ENCODE data around the gene MBNL1. TPM values are rescaled to one million over a fixed set of nuclear protein-coding genes. Genes with fewer than 3 reads are reported as not detected.
"Not testable (repeated sequence)": the region's sequence is repeated elsewhere in the genome, so short reads cannot be mapped to it uniquely, and the experiment has no call there.

Gene MBNL1
- total RNA-seq, 1 donor, result 465 TPM

- no peak for DNase-seq (ENCODE audit: low read depth)
- H3K4me3 ChIP-seq (ENCODE audit: low read depth, low read length), result no peak overlapping the region
- TF ChIP-seq, protein P1, sequence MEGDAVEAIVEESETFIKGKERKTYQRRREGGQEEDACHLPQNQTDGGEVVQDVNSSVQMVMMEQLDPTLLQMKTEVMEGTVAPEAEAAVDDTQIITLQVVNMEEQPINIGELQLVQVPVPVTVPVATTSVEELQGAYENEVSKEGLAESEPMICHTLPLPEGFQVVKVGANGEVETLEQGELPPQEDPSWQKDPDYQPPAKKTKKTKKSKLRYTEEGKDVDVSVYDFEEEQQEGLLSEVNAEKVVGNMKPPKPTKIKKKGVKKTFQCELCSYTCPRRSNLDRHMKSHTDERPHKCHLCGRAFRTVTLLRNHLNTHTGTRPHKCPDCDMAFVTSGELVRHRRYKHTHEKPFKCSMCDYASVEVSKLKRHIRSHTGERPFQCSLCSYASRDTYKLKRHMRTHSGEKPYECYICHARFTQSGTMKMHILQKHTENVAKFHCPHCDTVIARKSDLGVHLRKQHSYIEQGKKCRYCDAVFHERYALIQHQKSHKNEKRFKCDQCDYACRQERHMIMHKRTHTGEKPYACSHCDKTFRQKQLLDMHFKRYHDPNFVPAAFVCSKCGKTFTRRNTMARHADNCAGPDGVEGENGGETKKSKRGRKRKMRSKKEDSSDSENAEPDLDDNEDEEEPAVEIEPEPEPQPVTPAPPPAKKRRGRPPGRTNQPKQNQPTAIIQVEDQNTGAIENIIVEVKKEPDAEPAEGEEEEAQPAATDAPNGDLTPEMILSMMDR (IDR thresholded peaks at IDR 0.05; ENCODE audit: insufficient read depth, low read length), result no peak
Measured at GRCh38 chr3:152421162-152421561, 152.4 kb downstream of the MBNL1 start.

DNA sequence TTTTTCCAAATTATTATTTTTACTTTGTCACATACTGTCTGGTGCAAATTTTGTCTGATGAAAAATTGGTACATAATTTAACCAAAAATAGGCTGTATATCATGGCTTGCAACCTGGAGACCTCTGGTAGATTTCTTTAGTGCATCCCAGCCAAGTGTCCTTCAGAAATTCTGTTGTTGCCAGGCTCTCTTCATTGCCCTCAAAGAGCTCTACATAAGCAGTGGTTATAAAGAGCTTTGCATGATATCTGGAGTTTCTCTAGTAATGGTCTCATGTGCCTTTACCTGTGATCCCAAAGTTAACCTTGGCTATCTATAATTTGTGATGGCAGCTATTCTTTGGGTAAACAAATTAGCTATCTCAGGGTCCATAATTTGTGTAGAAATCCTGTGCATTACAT, 157.7 kb downstream of the MBNL1 start:
- DNase-seq (ENCODE audit: low read depth), result no peak
- no peak overlapping the region for H3K4me3 ChIP-seq (ENCODE audit: low read depth, low read length)
- TF ChIP-seq, protein P1 (IDR thresholded peaks at IDR 0.05; ENCODE audit: insufficient read depth, low read length), result no peak

DNA sequence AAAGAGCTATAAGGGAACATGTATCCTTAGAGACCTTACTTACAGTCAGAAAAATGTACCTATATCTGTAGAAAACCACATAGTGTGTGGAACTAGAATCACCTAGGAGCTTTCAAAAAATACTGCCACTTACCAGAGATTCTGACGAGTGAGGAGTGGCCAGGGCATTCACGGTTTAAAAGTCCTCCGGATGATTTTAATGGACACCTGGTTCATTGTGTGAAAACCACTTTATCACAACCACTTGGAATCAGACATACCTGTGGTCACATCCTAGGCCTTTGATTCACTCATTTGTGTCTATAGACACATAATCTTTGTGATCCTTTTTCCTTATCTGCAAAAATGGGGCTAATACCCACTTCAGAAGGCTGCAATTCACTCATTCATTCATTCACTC, 159.8 kb downstream of the MBNL1 start:
- TF ChIP-seq, protein P1 (IDR thresholded peaks at IDR 0.05; ENCODE audit: insufficient read depth, low read length), result no peak
- H3K4me3 ChIP-seq (ENCODE audit: low read depth, low read length), result no peak overlapping the region
- DNase-seq (ENCODE audit: low read depth), result no peak

DNA sequence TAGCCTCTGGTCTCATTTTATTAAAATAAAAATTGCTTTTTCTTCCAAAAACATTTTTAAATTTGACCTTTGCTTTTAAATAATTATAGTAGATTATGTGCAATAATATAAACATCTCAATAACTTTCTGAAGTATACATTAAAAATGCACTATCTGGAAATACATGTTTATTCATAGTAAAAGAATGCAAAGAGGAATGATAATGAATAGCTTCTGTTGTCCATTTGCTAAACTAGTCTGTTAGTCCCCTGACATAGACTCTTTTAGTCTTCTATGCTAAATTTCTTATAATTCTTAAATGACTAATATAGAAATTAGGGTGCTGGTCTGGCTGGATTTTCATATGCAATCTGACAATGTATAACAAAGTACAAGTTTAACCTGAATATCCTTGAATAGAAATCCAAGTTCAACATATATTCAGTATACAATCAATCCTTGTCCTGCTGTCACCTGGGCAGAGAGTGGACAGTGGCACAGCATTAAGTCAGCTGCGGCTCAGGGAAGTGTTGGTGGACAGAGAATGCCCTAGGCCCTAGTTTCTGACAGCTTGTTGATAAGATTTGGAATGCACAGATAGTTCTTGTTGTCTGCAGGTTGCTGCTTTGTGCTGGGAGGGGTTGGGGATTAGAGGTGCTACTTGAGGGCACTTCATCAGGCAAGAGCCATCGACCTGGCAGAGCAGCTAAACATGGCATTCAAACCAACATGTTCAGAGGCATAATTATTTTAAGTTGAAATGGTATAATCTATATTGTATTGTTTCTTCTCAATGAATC, 161.7 kb downstream of the MBNL1 start:
- no peak overlapping the region for H3K4me3 ChIP-seq (ENCODE audit: low read depth, low read length)
- DNase-seq (ENCODE audit: low read depth), result no peak
- TF ChIP-seq, protein P1 (IDR thresholded peaks at IDR 0.05; ENCODE audit: insufficient read depth, low read length), result no peak

DNA sequence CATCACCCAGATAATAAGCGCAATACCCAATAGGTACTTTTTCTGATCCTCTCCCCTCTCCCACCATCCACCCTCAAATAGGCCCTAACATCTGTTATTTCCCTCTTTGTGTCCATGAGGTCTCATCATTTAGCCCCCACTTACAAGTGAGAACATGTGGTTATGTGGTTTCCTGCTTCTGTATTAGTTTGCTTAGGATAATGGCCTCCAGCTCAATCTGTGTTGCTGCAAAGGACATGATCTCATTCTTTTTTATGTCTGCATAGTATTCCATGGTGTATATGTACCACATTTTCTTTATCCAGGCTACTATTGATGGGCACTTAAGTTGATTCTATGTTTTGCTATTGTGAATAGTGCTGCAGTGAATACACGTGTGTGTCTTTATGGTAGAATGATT, 165.4 kb downstream of the MBNL1 start:
- H3K4me3 ChIP-seq (ENCODE audit: low read depth, low read length), result no peak overlapping the region

DNA sequence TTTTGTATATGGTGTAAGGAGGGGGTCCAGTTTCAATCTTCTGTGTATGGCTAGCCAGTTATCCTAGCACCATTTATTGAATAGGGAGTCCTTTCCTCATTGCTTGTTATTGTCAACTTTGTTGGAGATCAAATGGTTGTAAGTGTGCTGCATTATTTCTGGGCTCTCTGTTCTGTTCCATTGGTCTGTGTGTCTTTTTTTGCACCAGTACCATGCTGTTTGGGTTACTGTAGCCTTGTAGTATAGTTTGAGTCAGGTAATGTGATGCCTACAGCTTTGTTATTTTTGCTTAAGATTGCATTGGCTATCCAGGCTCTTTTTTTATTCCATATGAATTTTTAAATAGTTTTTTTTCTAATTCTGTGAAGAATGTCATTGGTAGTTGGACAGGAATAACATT, 166.5 kb downstream of the MBNL1 start:
- not testable (repeated sequence) for DNase-seq (ENCODE audit: low read depth); H3K4me3 ChIP-seq (ENCODE audit: low read depth, low read length)

More for the DNA sequence above, 165.4 kb downstream of the MBNL1 start:
- no peak for DNase-seq (ENCODE audit: low read depth)
- TF ChIP-seq, protein P1 (IDR thresholded peaks at IDR 0.05; ENCODE audit: insufficient read depth, low read length), result no peak

GRCh38 chr3:152436707-152437590, 168.2 kb downstream of the MBNL1 start:
- no peak for DNase-seq (ENCODE audit: low read depth)
- TF ChIP-seq, protein P1 (IDR thresholded peaks at IDR 0.05; ENCODE audit: insufficient read depth, low read length), result no peak
- no peak overlapping the region for H3K4me3 ChIP-seq (ENCODE audit: low read depth, low read length)

All from fibroblast of the aortic adventitia (primary cell).